GM12892 (cell line): ENCODE data around the gene SLCO3A1.

Source experiments
- DNase-seq: peaks from one replicate; pipeline ENCODE4 v3.0.0; 2011; ENCODE audit not compliant: insufficient read length
- FAIRE-seq: peaks from 2 replicates; lab custom pipeline; 2011; peaks lifted over from hg19 to GRCh38; lab: Jason Lieb, UNC
- POLR2A ChIP-seq: IDR thresholded peaks from 2 replicates; pipeline ENCODE4 v1.6.1; 2011; ENCODE audit warnings: low read depth, low read length, control low read depth
- POLR2AphosphoS5 ChIP-seq: IDR thresholded peaks from 2 replicates; pipeline ENCODE4 v1.6.1; 2011; ENCODE audit warnings: low read depth, low read length, control low read depth
- TAF1 ChIP-seq: IDR thresholded peaks from 2 replicates; pipeline ENCODE4 v1.6.1; 2011; ENCODE audit warnings: low read depth, mild to moderate bottlenecking, control low read depth, low read length, borderline replicate concordance

SLCO3A1 gene

GRCh38 chr15:91921843-91922198 is 68.3 kb downstream of the SLCO3A1 start:
- TF ChIP-seq POLR2AphosphoS5 (no peak), TAF1 (no peak), POLR2A (no peak)
- FAIRE-seq (no peak), DNase-seq (no peak)

DNA sequence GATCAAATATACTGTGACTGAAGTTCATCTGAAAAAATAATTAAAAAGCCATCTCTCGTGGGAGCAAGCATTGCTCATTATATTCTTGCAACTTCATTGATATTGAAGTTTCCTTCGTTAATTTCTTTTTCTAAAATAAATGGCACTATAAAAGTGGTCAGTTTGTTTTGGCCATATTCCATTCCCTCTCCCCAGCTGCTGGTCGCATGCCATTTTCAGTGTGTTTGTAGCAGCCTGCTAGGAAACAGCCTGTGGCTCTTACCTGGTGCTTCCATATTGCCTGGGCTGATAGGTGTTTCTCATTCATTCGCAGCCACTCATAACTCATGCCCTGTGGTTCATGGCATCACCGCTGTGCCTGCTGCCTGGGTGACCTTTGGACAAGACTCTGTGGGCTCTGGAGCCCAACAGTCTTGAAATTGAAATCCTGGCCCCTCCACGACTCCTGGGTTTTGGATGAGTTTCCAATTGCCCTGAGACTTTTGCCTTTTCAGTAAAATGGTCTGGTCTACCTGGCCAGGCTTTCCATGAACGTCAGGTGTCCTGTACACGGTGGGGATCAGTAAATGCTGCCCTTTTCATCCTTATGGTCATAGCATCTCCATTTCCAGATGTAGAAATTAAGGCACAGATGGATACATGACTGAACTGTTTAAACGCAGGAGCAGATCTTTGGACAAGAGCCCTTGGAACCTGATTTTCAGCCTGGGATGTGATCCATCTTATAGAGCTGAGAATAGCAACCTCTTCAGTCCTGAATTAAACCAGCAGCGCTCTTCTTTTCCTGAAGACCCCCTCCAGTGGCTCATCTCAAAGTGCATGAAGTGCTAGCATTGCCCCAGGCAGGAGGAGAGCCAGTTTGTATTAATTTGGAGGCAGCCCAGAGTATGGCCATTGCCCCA is 69.4 kb downstream of the SLCO3A1 start:
- TF ChIP-seq POLR2A (no peak), POLR2AphosphoS5 (no peak), TAF1 (no peak)

GRCh38 chr15:91924183-91924582 is 70.7 kb downstream of the SLCO3A1 start:
- DNase-seq: no peak
- no peak for TF ChIP-seq POLR2AphosphoS5
- no peak for TF ChIP-seq TAF1
- no peak for TF ChIP-seq POLR2A
- no peak for FAIRE-seq

More for the DNA sequence above, 69.4 kb downstream of the SLCO3A1 start:
- no peak for FAIRE-seq
- no peak for DNase-seq

DNA sequence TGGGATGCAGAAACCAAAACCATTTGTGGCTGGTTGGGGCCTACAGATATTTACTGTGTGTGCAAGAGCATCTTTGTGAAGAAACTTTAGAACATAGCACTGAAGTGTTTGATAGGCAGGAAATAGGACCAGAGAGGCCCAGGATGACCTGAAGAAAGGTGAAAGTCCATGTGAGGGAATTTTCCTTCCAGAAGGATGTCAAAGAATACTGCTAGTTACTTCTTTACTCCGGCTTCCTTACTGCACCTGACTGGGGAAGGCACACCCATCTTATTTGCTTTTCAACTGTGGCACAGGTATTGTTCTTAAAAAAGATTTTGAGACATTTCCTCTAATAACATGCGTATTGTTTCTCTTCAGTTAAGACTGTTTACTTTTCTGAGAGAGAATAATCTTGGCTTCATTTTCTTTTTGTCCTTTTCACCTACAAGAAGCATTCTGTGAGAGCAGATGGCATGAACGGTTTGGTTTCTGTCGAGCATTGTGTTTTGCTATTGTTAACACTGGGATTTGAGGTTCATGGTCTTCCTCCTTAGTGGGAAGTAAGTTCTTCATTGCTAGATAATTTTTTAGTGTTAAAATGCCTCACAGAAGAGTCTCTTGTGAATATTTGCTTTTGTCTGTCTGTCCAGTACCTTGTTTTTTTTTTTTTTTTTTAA is 71.5 kb downstream of the SLCO3A1 start:
- no peak for DNase-seq
- TF ChIP-seq POLR2AphosphoS5: no peak
- no peak for FAIRE-seq

- DNase-seq (no peak), FAIRE-seq (no peak)
- no peak for TF ChIP-seq POLR2AphosphoS5
- no peak for TF ChIP-seq POLR2A
- no peak for TF ChIP-seq TAF1
Observed at GRCh38 chr15:91925794-91926193, 72.3 kb downstream of the SLCO3A1 start.

GRCh38 chr15:91926908-91927270 is 73.4 kb downstream of the SLCO3A1 start:
- FAIRE-seq (no peak), DNase-seq (no peak)
- TF ChIP-seq TAF1 (no peak), POLR2AphosphoS5 (no peak), POLR2A (no peak)

DNA sequence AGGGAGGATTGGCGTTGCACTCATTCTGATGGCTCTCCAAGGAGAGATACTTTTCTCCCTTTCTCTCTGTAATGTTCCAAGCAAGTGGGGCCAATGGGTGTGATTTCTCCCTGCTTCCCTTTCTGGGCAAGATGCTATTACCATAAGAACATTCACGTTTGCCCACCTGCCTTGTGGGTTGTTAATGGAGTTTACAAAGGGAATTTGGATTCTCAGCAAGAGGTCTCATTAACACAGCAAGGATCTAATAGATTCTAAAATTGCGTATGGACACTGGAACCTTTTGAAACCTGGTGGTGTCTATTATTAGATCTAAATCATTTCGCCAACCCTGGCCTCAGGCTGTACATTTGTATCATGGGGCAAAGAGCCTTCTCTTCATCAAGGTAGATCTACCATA is 74.1 kb downstream of the SLCO3A1 start:
- FAIRE-seq (no peak), DNase-seq (no peak)
- TF ChIP-seq POLR2A (no peak), TAF1 (no peak)

GRCh38 chr15:91928675-91929074 is 75.2 kb downstream of the SLCO3A1 start:
- no peak for FAIRE-seq
- DNase-seq: no peak
- TF ChIP-seq POLR2AphosphoS5: no peak
- no peak for TF ChIP-seq POLR2A
- TF ChIP-seq TAF1: no peak

GRCh38 chr15:91929509-91929908 is 76.0 kb downstream of the SLCO3A1 start:
- DNase-seq (no peak), FAIRE-seq (no peak)
- TF ChIP-seq POLR2AphosphoS5 (no peak), TAF1 (no peak), POLR2A (no peak)

- DNase-seq (no peak), FAIRE-seq (no peak)
- TF ChIP-seq POLR2AphosphoS5 (no peak), TAF1 (no peak), POLR2A (no peak)
Observed at GRCh38 chr15:91930092-91930491, 76.6 kb downstream of the SLCO3A1 start.

DNA sequence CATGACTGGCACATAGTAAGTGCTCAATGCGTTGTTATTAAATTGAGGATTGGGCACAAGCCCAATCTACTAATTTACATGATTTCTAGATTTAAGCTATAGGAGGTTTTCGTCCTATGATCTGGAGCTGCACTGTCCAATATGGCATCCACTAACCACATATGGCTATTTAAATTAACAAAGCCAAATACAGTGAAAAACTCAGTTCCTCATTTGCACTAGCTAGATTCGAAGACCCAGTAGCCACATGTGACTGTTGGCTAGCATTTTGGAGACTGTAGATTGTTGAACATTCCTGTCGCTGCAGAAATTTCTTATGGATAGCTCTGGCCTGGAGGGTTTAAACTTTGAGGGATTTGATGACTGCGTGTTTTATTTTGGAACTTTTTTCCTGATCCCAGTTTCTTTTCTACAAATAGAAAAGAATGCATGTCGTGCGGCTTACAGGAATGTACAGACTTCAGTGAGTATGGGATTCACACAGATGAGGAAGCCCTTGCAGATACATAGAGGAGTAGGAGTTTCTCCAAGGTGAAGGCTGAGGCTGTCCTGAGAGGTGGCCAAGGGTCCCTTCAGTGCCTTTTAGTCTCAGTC is 82.8 kb downstream of the SLCO3A1 start:
- TF ChIP-seq POLR2A: no peak
- no peak for TF ChIP-seq POLR2AphosphoS5
- TF ChIP-seq TAF1: no peak
- no peak for DNase-seq
- no peak for FAIRE-seq
